Caco-2 (cell line): Measurements from ENCODE around the gene FAM83C. TPM values are rescaled to one million over a fixed set of nuclear protein-coding genes. Genes with fewer than 3 reads are reported as not detected.
A peak's percentile ranks its signal among the peaks of the same experiment; 100 is the strongest.

ENCODE experiments used
- BruUV-seq: library from RNA; stranded (reverse); fragments of 400-500 nt; replicated peaks from 2 replicates; lab custom pipeline; 2021; lab: Mats Ljungman, UMichigan
- CTCF ChIA-PET: fragments of 300-600 bp; sonication (Branson Sonifier 250); formaldehyde crosslinking; loops from one replicate; lab custom pipeline; 2022; ENCODE audit warnings: antibody characterized with exemption; lab: Charles Lee
- POLR2A ChIA-PET: fragments of 300-600 bp; sonication (Branson Sonifier 250); formaldehyde crosslinking; loops from one replicate; lab custom pipeline; 2022; ENCODE audit warnings: antibody characterized with exemption; lab: Charles Lee
- DNase-seq, 2 experiments: peaks; one replicate each; pipeline versions ENCODE4 v3.0.0 to v3.0.0-alpha.2; 2020 to 2022
- H3K27me3 ChIP-seq: replicated peaks from 2 replicates; pipeline ENCODE4 v1.6.0; 2011; ENCODE audit warnings: low read length; ENCODE audit not compliant: control insufficient read depth, insufficient read depth
- H3K36me3 ChIP-seq: 2 replicates; pipeline ENCODE4 v1.5.1; 2011; ENCODE audit warnings: low read length; ENCODE audit not compliant: control insufficient read depth, insufficient read depth
- H3K4me1 ChIP-seq: fragments of 250-450 bp; sonication (Bioruptor Pico); 2 replicates; pipeline ENCODE4 v1.5.1; 2020; ENCODE audit warnings: mild to moderate bottlenecking
- H3K4me3 ChIP-seq: 2 replicates; pipeline ENCODE4 v1.5.1; 2011; ENCODE audit warnings: low read depth, mild to moderate bottlenecking, control low read depth, low read length
- H3K9me3 ChIP-seq: fragments of 250-450 bp; sonication (Bioruptor Pico); 2 replicates; pipeline ENCODE4 v1.5.1; 2020; ENCODE audit warnings: mild to moderate bottlenecking, moderate library complexity
- H3K27ac Mint-ChIP-seq: one replicate; pipeline ENCODE4 v1.8.0; 2022; ENCODE audit warnings: mixed read lengths; ENCODE audit not compliant: unreplicated experiment
- H3K27me3 Mint-ChIP-seq: one replicate; pipeline ENCODE4 v1.8.0; 2022; ENCODE audit warnings: mixed read lengths; ENCODE audit not compliant: insufficient read depth, unreplicated experiment
- H3K36me3 Mint-ChIP-seq: one replicate; pipeline ENCODE4 v1.8.0; 2022; ENCODE audit warnings: mild to moderate bottlenecking, mixed read lengths; ENCODE audit not compliant: insufficient read depth, unreplicated experiment
- H3K4me1 Mint-ChIP-seq: one replicate; pipeline ENCODE4 v1.8.0; 2022; ENCODE audit warnings: low read depth, mixed read lengths; ENCODE audit not compliant: unreplicated experiment
- H3K4me3 Mint-ChIP-seq: one replicate; pipeline ENCODE4 v1.8.0; 2022; ENCODE audit warnings: mild to moderate bottlenecking, moderate library complexity, mixed read lengths; ENCODE audit not compliant: unreplicated experiment
- H3K9me3 Mint-ChIP-seq: one replicate; pipeline ENCODE4 v1.8.0; 2022; ENCODE audit warnings: mixed read lengths; ENCODE audit not compliant: unreplicated experiment
- intact Hi-C: fragments of 100-400 bp; cut with micrococcal nuclease; formaldehyde crosslinking; loops from one replicate; pipeline ENCODE4 v1.10.0; 2022; ENCODE audit not compliant: unreplicated experiment
- total RNA-seq: library from RNA; stranded (reverse); gene quantifications from 2 replicates; pipeline ENCODE4 v1.2.3, GENCODE V29; 2022
- TF ChIP-seq, protein P1 (sequence below), 2 experiments: fragments of 200-600 bp in 1 of 2; IDR thresholded peaks; 1 replicate in 1 of 2; 2 replicates in 1 of 2; pipeline versions ENCODE4 v1.5.1 to v1.8.0; 2011 to 2022; ENCODE audit warnings: antibody characterized with exemption in 1 of 2, control low read depth in 1 of 2, inconsistent platforms in 1 of 2, low read depth in 1 of 2, low read length in 1 of 2, mild to moderate bottlenecking in 1 of 2, moderate library complexity in 1 of 2; ENCODE audit not compliant: insufficient read depth in 1 of 2, severe bottlenecking in 1 of 2, unreplicated experiment in 1 of 2

The FAM83C gene
- total RNA-seq, 1 experiment from 2014 or later = not detected

DNA sequence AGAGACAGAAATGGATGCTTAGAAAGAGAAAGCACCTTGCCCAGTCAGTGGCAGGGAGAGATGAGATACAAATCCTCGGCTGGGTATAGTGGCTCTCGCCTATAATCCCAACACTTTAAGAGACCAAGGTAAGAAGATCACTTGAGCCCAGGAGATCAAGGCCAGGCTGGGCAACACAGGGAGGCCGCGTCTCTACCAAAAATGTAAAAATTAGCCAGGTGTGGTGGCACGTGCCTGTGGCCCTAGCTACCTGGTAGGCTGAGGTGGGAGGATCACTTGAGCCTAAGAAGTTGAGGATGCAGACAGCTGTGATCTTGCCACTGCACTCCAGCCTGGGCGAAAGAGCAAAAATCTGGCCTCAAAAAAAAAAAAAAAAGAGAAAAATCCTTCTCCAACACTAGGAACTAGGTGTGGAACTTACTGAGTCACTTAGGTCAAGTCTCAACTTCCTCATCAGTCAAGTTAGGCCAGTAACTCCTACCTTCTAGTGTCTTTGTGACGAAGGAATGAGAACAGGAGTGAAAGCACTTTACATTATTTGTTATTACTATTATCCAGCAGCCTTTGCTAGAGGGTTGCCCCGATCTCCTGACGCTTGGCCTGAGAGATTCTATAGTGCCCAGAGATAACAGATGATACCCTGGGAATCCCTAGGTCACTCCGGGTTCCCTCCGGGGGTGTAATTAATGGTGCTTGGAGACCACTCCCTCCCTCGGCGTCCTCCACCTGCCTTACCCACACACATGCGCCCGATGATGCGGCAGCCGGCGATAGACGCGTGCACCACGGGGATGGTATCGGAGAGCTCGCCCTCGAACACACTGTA is 8.6 kb downstream of the FAM83C start:
- H3K4me1 ChIP-seq = peaks cover 28% of the 10 kb centered on the region

DNA sequence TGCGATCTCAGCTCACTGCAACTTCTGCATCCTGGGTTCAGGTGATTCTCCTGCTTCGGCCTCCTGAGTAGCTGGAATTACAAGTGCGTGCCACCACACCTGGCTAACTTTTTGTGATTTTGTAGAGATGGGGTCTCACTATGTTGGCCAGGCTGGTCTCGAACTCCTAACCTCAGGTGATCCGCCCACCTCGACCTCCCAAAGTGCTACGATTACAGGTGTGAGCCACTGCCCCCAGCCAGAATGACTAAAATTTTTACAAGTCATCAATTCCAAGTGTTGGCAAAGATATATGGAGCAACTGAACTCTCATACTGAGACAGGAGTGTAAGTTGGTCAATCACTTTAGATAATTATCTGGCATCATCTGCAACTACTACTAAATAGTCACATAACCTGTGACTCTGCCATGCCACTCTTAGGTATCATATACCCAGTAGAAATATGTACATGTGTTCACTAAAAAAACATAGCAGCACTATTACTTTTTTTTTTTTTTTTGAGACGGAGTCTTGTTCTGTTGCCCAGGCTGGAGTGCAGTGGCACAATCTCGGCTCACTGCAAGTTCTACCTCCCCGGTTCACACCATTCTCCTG is 10.6 kb downstream of the FAM83C start:
- H3K4me1 ChIP-seq = peaks cover 24% of the 10 kb centered on the region
- H3K27ac Mint-ChIP-seq = no peak overlapping the region
- no TSS peak for BruUV-seq
- no peak overlapping the region for H3K4me3 ChIP-seq
- ChIA-PET CTCF (interaction anchor here (0.7 to 1.8 kb wide), 2 partner anchors 46 to 140 kb away, joined by 4 to 6 read pairs; no protein-coding TSS in a partner anchor), POLR2A (interaction anchor here (0.6 kb wide), 1 partner anchor 137 kb away, joined by 4 read pairs; no protein-coding TSS in a partner anchor)
- peaks cover 76% of the 10 kb centered on the region for H3K36me3 Mint-ChIP-seq
- no peak overlapping the region for H3K4me3 Mint-ChIP-seq
- peaks cover 18% of the 10 kb centered on the region for H3K36me3 ChIP-seq
- H3K27me3 Mint-ChIP-seq = no peaks in the 10 kb centered on the region
- peaks cover 18% of the 10 kb centered on the region for H3K4me1 Mint-ChIP-seq
- TF ChIP-seq, protein P1, sequence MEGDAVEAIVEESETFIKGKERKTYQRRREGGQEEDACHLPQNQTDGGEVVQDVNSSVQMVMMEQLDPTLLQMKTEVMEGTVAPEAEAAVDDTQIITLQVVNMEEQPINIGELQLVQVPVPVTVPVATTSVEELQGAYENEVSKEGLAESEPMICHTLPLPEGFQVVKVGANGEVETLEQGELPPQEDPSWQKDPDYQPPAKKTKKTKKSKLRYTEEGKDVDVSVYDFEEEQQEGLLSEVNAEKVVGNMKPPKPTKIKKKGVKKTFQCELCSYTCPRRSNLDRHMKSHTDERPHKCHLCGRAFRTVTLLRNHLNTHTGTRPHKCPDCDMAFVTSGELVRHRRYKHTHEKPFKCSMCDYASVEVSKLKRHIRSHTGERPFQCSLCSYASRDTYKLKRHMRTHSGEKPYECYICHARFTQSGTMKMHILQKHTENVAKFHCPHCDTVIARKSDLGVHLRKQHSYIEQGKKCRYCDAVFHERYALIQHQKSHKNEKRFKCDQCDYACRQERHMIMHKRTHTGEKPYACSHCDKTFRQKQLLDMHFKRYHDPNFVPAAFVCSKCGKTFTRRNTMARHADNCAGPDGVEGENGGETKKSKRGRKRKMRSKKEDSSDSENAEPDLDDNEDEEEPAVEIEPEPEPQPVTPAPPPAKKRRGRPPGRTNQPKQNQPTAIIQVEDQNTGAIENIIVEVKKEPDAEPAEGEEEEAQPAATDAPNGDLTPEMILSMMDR (IDR thresholded peaks at IDR 0.05; ENCODE audit: insufficient read depth in 1 of 2, low read depth in 1 of 2, low read length in 1 of 2, severe bottlenecking in 1 of 2, unreplicated experiment in 1 of 2) = no peak
- H3K27me3 ChIP-seq = no peaks in the 10 kb centered on the region
- no peaks in the 10 kb centered on the region for H3K9me3 Mint-ChIP-seq
- no peaks in the 10 kb centered on the region for H3K9me3 ChIP-seq
- intact Hi-C loops = no loop called here
- DNase-seq = no peak

More for the DNA sequence above, 8.6 kb downstream of the FAM83C start:
- Mint-ChIP-seq H3K27ac (peak overlapping the region; percentile 87), H3K4me1 (peaks cover 18% of the 10 kb centered on the region), H3K27me3 (no peaks in the 10 kb centered on the region), H3K4me3 (peak overlapping the region; percentile 84), H3K36me3 (peaks cover 57% of the 10 kb centered on the region), H3K9me3 (no peaks in the 10 kb centered on the region)
- Histone ChIP-seq H3K27me3 (no peaks in the 10 kb centered on the region), H3K4me3 (peak overlapping the region; percentile 95), H3K36me3 (peaks cover 18% of the 10 kb centered on the region), H3K9me3 (no peaks in the 10 kb centered on the region)
- ChIA-PET POLR2A (interaction anchor here (0.6 to 2.2 kb wide), 16 partner anchors 9 to 981 kb away, joined by 3 to 46 read pairs (median 4); partner anchors contain the start of genes CEP250, EDEM2, ERGIC3 and MMP24), CTCF (interaction anchor here (0.8 to 2.5 kb wide), 14 partner anchors 10 to 188 kb away, joined by 3 to 25 read pairs (median 6); partner anchors contain the start of gene EDEM2)
- no peak for DNase-seq
- TSS peak; percentile 67 for BruUV-seq
- intact Hi-C loops = loop anchor here (1.0 kb wide), 2 partner anchors 21 to 44 kb away; no protein-coding TSS in a partner anchor
- TF ChIP-seq, protein P1 (IDR thresholded peaks at IDR 0.05; ENCODE audit: insufficient read depth in 1 of 2, low read depth in 1 of 2, low read length in 1 of 2, severe bottlenecking in 1 of 2, unreplicated experiment in 1 of 2) = no peak

- peaks cover 13% of the 10 kb centered on the region for H3K4me1 ChIP-seq
- Mint-ChIP-seq H3K4me1 (peaks cover 10% of the 10 kb centered on the region), H3K27me3 (no peaks in the 10 kb centered on the region), H3K9me3 (no peaks in the 10 kb centered on the region), H3K36me3 (peaks cover 76% of the 10 kb centered on the region), H3K4me3 (no peak overlapping the region), H3K27ac (no peak overlapping the region)
- intact Hi-C loops = no loop called here
- TF ChIP-seq, protein P1 (IDR thresholded peaks at IDR 0.05; ENCODE audit: insufficient read depth in 1 of 2, low read depth in 1 of 2, low read length in 1 of 2, severe bottlenecking in 1 of 2, unreplicated experiment in 1 of 2) = no peak
- POLR2A ChIA-PET = interaction anchor here (0.5 to 0.7 kb wide), 4 partner anchors 124 to 404 kb away, joined by 3 to 10 read pairs (median 6); partner anchors contain the start of gene ACSS2
- peaks cover 18% of the 10 kb centered on the region for H3K36me3 ChIP-seq
- H3K27me3 ChIP-seq = no peaks in the 10 kb centered on the region
- CTCF ChIA-PET = interaction anchor here (1.2 to 1.8 kb wide), 2 partner anchors 14 to 47 kb away, joined by 4 to 5 read pairs; no protein-coding TSS in a partner anchor
- no peak for DNase-seq
- H3K9me3 ChIP-seq = no peaks in the 10 kb centered on the region
- no TSS peak for BruUV-seq
- no peak overlapping the region for H3K4me3 ChIP-seq
Measured at GRCh38 chr20:35280523-35280922, 11.7 kb downstream of the FAM83C start.
